ENCODE results near the gene WDR5. TPM values are rescaled to one million over a fixed set of nuclear protein-coding genes. Genes with fewer than 3 reads are reported as not detected.
A peak's percentile ranks its signal among the peaks of the same experiment; 100 is the strongest.

Gene WDR5
- total and polyA plus RNA-seq, 2 of the 13 experiments (the other 11 are each of a cell fraction or from before 2014, with no cell fraction given): 34.3 TPM

GRCh38 chr9:134169724-134170401, 34.0 kb downstream of the WDR5 start (continued):
- TF ChIP-seq HMGXB3 (CRISPR knock-in tag; IDR thresholded peaks at IDR 0.05; ENCODE audit: borderline replicate concordance) (no peak), RFXAP (CRISPR knock-in tag; IDR thresholded peaks at IDR 0.05; ENCODE audit: borderline replicate concordance) (no peak), ARNT (IDR thresholded peaks at IDR 0.05) (no peak), STAG1 (CRISPR knock-in tag; IDR thresholded peaks at IDR 0.05) (no peak), STAT5B (CRISPR knock-in tag; IDR thresholded peaks at IDR 0.05) (no peak), RAD21 (CRISPR knock-in tag; IDR thresholded peaks at IDR 0.05) (no peak), MTF1 (CRISPR knock-in tag; IDR thresholded peaks at IDR 0.05) (no peak), TCF12 (IDR thresholded peaks at IDR 0.05) (no peak), TCF12 (CRISPR knock-in tag; IDR thresholded peaks at IDR 0.05) (no peak), MTF2 (CRISPR knock-in tag; IDR thresholded peaks at IDR 0.05; ENCODE audit: borderline replicate concordance) (no peak), ZNF292 (CRISPR knock-in tag; IDR thresholded peaks at IDR 0.05; ENCODE audit: borderline replicate concordance, low read depth) (no peak), ZNF333 (CRISPR knock-in tag; IDR thresholded peaks at IDR 0.05; ENCODE audit: borderline replicate concordance) (no peak), CREB1 (IDR thresholded peaks at IDR 0.05) (no peak), CREB1 (CRISPR knock-in tag; IDR thresholded peaks at IDR 0.05) (no peak), NRL (CRISPR knock-in tag; IDR thresholded peaks at IDR 0.05; ENCODE audit: borderline replicate concordance) (peak; percentile 70), HMGA1 (CRISPR knock-in tag; conservative IDR thresholded peaks at IDR 0.05) (no peak), GRHL1 (CRISPR knock-in tag; conservative IDR thresholded peaks at IDR 0.05) (no peak), TERF1 (CRISPR knock-in tag; IDR thresholded peaks at IDR 0.05) (no peak), SSRP1 (CRISPR knock-in tag; IDR thresholded peaks at IDR 0.05) (no peak), ATF3 (CRISPR knock-in tag; IDR thresholded peaks at IDR 0.05) (no peak), ZNF326 (CRISPR knock-in tag; IDR thresholded peaks at IDR 0.05; ENCODE audit: borderline replicate concordance) (no peak), GATAD2A (CRISPR knock-in tag; IDR thresholded peaks at IDR 0.05) (no peak), MEIS2 (CRISPR knock-in tag; IDR thresholded peaks at IDR 0.05) (no peak), CREM (IDR thresholded peaks at IDR 0.05) (no peak), CREM (CRISPR knock-in tag; IDR thresholded peaks at IDR 0.05) (no peak), KLF13 (CRISPR knock-in tag; IDR thresholded peaks at IDR 0.05) (no peak), ZNF350 (CRISPR knock-in tag; IDR thresholded peaks at IDR 0.05; ENCODE audit: borderline replicate concordance, low read depth) (0 out of 2 replicates have a peak, but pooled peaks have one; percentile 19)
